Measurements from ENCODE around the gene NGFR. TPM values are rescaled to one million over a fixed set of nuclear protein-coding genes. Genes with fewer than 3 reads are reported as not detected.

Gene NGFR
- total and polyA plus RNA-seq, 2 donors (not counting 1 experiment from before 2014, with no cell fraction given): 0.31 to 1.6 TPM

DNA sequence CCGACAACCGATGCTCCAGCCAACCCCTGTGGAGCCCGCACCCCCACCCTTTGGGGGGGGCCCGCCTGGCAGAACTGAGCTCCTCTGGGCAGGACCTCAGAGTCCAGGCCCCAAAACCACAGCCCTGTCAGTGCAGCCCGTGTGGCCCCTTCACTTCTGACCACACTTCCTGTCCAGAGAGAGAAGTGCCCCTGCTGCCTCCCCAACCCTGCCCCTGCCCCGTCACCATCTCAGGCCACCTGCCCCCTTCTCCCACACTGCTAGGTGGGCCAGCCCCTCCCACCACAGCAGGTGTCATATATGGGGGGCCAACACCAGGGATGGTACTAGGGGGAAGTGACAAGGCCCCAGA, 17.9 kb downstream of the NGFR start:
- Histone ChIP-seq H3K27ac (ENCODE audit: low read length in 2 of 2) (no peak overlapping the region), H3K27me3 (replicated peaks in 1 of 4; ENCODE audit: control extremely low read depth in 1 of 4, control insufficient read depth in 3 of 4, insufficient read depth in 4 of 4, low read length in 3 of 4) (peaks cover 0 to 14% (median 2%) of the 10 kb centered on the region in 4 experiments), H3K9ac (ENCODE audit: low read length) (no peak overlapping the region), H3K79me2 (ENCODE audit: control insufficient read depth, insufficient read depth, low read length) (no peaks in the 10 kb centered on the region), H2AFZ (ENCODE audit: insufficient read depth, low read depth, low read length, poor library complexity, severe bottlenecking) (no peak overlapping the region), H3K9me3 (ENCODE audit: control extremely low read depth in 1 of 3, control insufficient read depth in 2 of 3, insufficient read depth in 1 of 3, low read length in 2 of 3) (peaks cover 0 to 10% (median 0%) of the 10 kb centered on the region in 3 donors), H3K4me2 (replicated peaks; ENCODE audit: low read depth, low read length, poor library complexity, severe bottlenecking) (no peak overlapping the region), H4K20me1 (ENCODE audit: control insufficient read depth, insufficient read depth, low read length, poor library complexity, severe bottlenecking) (no peaks in the 10 kb centered on the region), H3K4me3 (ENCODE audit: control extremely low read depth in 1 of 5, extremely low read depth in 1 of 5, insufficient read depth in 1 of 5, low read depth in 2 of 5, low read length in 4 of 5) (no peak overlapping the region), H3K36me3 (replicated peaks in 1 of 2; ENCODE audit: control extremely low read depth in 1 of 2, control insufficient read depth in 1 of 2, extremely low read depth in 1 of 2, insufficient read depth in 2 of 2, low read length in 1 of 2) (no peaks in the 10 kb centered on the region), H3K4me1 (ENCODE audit: control insufficient read depth in 2 of 2, insufficient read depth in 2 of 2, low read length in 2 of 2) (no peaks in the 10 kb centered on the region)
- intact Hi-C loops (cut with micrococcal nuclease): no loop called here
- POLR2A ChIA-PET: no interaction called here
- CTCF ChIA-PET: interaction anchor here (1.2 kb wide), 1 partner anchor 44 kb away, joined by 5 read pairs; no protein-coding TSS in a partner anchor
- no peaks in the 10 kb centered on the region for H3K9me3 Mint-ChIP-seq (ENCODE audit: insufficient read depth)
- H3K27me3 Mint-ChIP-seq: peaks cover 13% of the 10 kb centered on the region
- TF ChIP-seq EZH2 (IDR thresholded peaks at IDR 0.05; ENCODE audit: borderline replicate concordance, insufficient read depth, low read depth, low read length, poor library complexity, severe bottlenecking): no peak
- TF ChIP-seq, protein P1, sequence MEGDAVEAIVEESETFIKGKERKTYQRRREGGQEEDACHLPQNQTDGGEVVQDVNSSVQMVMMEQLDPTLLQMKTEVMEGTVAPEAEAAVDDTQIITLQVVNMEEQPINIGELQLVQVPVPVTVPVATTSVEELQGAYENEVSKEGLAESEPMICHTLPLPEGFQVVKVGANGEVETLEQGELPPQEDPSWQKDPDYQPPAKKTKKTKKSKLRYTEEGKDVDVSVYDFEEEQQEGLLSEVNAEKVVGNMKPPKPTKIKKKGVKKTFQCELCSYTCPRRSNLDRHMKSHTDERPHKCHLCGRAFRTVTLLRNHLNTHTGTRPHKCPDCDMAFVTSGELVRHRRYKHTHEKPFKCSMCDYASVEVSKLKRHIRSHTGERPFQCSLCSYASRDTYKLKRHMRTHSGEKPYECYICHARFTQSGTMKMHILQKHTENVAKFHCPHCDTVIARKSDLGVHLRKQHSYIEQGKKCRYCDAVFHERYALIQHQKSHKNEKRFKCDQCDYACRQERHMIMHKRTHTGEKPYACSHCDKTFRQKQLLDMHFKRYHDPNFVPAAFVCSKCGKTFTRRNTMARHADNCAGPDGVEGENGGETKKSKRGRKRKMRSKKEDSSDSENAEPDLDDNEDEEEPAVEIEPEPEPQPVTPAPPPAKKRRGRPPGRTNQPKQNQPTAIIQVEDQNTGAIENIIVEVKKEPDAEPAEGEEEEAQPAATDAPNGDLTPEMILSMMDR (IDR thresholded peaks at IDR 0.05): no peak
- H3K4me3 Mint-ChIP-seq: no peak overlapping the region
- ATAC-seq (ENCODE audit: low read depth) (no peak), DNase-seq (no peak)
- H3K4me1 Mint-ChIP-seq: no peaks in the 10 kb centered on the region
- no peak overlapping the region for H3K27ac Mint-ChIP-seq
- 69% methylated on average over 5 of the region's 6 CpGs for WGBS (ENCODE audit: insufficient coverage)

DNA sequence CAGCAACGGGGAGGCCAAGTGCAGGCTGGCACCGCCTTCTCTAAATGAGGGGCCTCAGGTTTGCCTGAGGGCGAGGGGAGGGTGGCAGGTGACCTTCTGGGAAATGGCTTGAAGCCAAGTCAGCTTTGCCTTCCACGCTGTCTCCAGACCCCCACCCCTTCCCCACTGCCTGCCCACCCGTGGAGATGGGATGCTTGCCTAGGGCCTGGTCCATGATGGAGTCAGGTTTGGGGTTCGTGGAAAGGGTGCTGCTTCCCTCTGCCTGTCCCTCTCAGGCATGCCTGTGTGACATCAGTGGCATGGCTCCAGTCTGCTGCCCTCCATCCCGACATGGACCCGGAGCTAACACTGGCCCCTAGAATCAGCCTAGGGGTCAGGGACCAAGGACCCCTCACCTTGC, 18.5 kb downstream of the NGFR start:
- Histone ChIP-seq H2AFZ (ENCODE audit: insufficient read depth, low read depth, low read length, poor library complexity, severe bottlenecking) (no peak overlapping the region), H3K4me2 (replicated peaks; ENCODE audit: low read depth, low read length, poor library complexity, severe bottlenecking) (no peak overlapping the region), H3K9me3 (ENCODE audit: control extremely low read depth in 1 of 3, control insufficient read depth in 2 of 3, insufficient read depth in 1 of 3, low read length in 2 of 3) (peaks cover 0 to 13% (median 0%) of the 10 kb centered on the region in 3 donors), H3K4me3 (ENCODE audit: control extremely low read depth in 1 of 5, extremely low read depth in 1 of 5, insufficient read depth in 1 of 5, low read depth in 2 of 5, low read length in 4 of 5) (no peak overlapping the region), H3K9ac (ENCODE audit: low read length) (no peak overlapping the region), H3K4me1 (ENCODE audit: control insufficient read depth in 2 of 2, insufficient read depth in 2 of 2, low read length in 2 of 2) (no peaks in the 10 kb centered on the region), H4K20me1 (ENCODE audit: control insufficient read depth, insufficient read depth, low read length, poor library complexity, severe bottlenecking) (no peaks in the 10 kb centered on the region), H3K36me3 (replicated peaks in 1 of 2; ENCODE audit: control extremely low read depth in 1 of 2, control insufficient read depth in 1 of 2, extremely low read depth in 1 of 2, insufficient read depth in 2 of 2, low read length in 1 of 2) (no peaks in the 10 kb centered on the region), H3K27ac (ENCODE audit: low read length in 2 of 2) (no peak overlapping the region), H3K27me3 (replicated peaks in 1 of 4; ENCODE audit: control extremely low read depth in 1 of 4, control insufficient read depth in 3 of 4, insufficient read depth in 4 of 4, low read length in 3 of 4) (peaks cover 0 to 10% (median 0%) of the 10 kb centered on the region in 4 experiments), H3K79me2 (ENCODE audit: control insufficient read depth, insufficient read depth, low read length) (no peaks in the 10 kb centered on the region)
- TF ChIP-seq EZH2 (IDR thresholded peaks at IDR 0.05; ENCODE audit: borderline replicate concordance, insufficient read depth, low read depth, low read length, poor library complexity, severe bottlenecking): no peak
- TF ChIP-seq, protein P1 (IDR thresholded peaks at IDR 0.05): no peak
- WGBS (ENCODE audit: insufficient coverage): 85% methylated on average over 4 of the region's 8 CpGs
- Mint-ChIP-seq H3K9me3 (ENCODE audit: insufficient read depth) (no peaks in the 10 kb centered on the region), H3K27ac (no peak overlapping the region), H3K4me1 (no peaks in the 10 kb centered on the region), H3K4me3 (no peak overlapping the region), H3K27me3 (peaks cover 19% of the 10 kb centered on the region)
- CTCF ChIA-PET: interaction anchor here (1.2 kb wide), 1 partner anchor 43 kb away, joined by 5 read pairs; no protein-coding TSS in a partner anchor
- DNase-seq (no peak), ATAC-seq (ENCODE audit: low read depth) (no peak)
- intact Hi-C loops (cut with micrococcal nuclease): no loop called here
- POLR2A ChIA-PET: no interaction called here
